22Rv1 (cell line): ENCODE measurements around the gene GLI2.

Source experiments
- CTCF ChIP-seq: fragments of 450-650 bp; IDR thresholded peaks from 2 replicates; pipeline ENCODE4 v1.5.1; 2017; ENCODE audit warnings: mild to moderate bottlenecking
- ZFX ChIP-seq: fragments of 450-650 bp; IDR thresholded peaks from 2 replicates; pipeline ENCODE4 v1.6.1; 2017; ENCODE audit warnings: antibody characterized with exemption, borderline replicate concordance

- no peak for TF ChIP-seq CTCF
- no peak for TF ChIP-seq ZFX
These were observed 3.0 kb upstream of the GLI2 start for GRCh38 chr2:120732506-120733237.
